ENCODE results near the gene TP53BP2.
A peak's percentile ranks its signal among the peaks of the same experiment; 100 is the strongest.
"Not testable (repeated sequence)": the region's sequence is repeated elsewhere in the genome, so short reads cannot be mapped to it uniquely, and the experiment has no call there.

TP53BP2 gene

GRCh38 chr1:223761411-223761810, 84.3 kb downstream of the TP53BP2 start:
- peak; percentile 28 for DNase-seq

GRCh38 chr1:223760833-223761232, 84.9 kb downstream of the TP53BP2 start:
- DNase-seq: no peak

DNA sequence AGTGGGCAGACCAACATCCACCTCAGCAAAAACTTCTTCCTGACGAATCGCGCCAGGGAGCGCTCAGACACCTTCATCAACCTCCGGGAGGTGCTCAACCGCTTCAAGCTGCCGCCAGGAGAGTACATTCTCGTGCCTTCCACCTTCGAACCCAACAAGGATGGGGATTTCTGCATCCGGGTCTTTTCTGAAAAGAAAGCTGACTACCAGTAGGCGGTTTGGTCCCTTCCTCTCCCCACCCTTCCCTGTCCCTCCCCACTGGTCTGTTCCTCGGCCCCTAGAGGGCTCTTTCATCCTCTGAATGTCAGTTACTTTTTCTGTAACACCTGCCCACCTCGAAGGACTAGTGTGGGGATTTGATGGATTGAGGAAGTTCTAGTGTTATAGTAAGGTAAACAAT, 86.5 kb downstream of the TP53BP2 start:
- no peak for DNase-seq

- DNase-seq: no peak
Observed at GRCh38 chr1:223758734-223759133, 87.0 kb downstream of the TP53BP2 start.

DNA sequence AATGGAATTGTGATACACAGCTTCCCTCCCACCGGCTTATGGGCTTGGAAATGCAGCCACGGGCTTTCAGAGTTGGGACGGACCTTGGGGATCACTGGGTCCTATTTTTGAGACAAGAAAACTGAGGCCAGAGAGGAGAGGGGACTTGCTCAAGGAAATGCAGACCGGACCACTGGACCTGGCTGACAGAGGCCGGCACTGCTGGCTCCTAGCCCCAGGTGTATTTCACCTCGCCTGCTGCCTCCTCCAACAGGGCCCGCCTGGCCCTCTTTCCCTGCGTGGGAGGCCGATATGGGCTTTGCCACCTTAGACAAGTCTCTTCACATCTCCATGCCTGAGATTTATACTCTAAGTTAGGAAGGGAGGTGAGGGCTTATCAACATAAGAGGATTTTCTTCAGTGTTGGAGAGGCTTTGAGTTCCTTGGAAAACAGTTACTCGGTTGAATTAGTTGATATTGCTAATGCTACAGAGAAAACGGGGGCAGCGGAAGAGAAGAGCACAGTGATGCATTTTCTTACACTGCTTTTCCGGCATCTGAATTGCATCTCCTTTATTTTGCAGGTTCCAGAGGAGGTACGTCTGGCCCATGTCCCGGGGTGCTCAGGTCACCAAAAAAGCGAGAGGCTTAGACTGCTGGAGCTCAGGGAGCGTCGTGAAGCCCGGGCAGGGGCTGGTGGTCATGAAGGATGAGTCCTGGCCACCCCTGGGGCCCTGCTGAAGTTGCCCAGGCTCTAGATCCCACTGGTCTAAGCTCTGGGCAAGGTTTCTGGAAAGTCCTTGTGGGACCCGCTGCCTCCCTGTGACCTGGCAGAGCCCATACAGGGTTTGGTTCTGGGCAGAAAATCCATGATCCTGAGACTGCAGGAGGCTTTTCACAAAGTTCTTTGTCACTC, 88.7 kb downstream of the TP53BP2 start:
- DNase-seq: no peak

- DNase-seq: no peak
Observed at GRCh38 chr1:223755992-223756775, 89.6 kb downstream of the TP53BP2 start.

- no peak for DNase-seq
Observed at GRCh38 chr1:223755432-223755792, 90.3 kb downstream of the TP53BP2 start.

DNA sequence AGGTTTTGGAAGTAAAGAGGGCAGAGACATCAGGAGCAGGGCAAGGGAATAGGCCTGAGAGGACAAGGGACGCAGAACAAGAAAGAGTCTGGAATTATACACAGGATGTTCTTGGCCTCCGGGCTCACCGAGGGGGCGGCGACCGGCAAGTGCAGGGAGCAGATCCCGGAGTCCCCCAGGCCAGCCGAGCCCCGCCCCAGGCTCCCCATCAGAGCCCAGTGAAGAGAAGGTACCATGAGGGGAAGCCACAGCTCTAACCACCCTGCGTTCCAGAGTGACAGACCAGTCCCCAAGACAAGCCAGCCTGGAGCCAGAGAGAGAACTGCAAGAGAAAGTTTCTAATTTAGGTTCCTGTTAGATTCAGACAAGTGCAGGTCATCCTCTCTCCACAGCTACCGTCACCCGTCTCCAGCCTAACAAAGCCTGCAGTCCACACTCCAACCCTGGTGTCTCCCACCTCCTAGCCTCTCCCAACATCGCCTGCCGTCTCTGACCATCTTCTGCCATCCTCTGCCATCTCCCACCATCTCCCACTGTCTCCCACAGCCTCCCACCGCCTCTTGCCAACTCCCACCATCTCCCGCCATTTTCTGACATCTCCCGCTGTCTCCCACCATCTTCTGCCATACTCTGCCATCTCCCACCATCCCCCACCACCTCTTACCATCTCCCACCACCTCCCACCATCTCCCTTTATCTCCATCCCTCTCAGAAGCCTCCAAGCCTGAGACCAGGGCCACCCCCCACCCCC, 90.9 kb downstream of the TP53BP2 start:
- no peak for DNase-seq

GRCh38 chr1:223752721-223753515, 92.8 kb downstream of the TP53BP2 start:
- no peak for DNase-seq

- no peak for DNase-seq
Observed at GRCh38 chr1:223751696-223752095, 94.1 kb downstream of the TP53BP2 start.

DNA sequence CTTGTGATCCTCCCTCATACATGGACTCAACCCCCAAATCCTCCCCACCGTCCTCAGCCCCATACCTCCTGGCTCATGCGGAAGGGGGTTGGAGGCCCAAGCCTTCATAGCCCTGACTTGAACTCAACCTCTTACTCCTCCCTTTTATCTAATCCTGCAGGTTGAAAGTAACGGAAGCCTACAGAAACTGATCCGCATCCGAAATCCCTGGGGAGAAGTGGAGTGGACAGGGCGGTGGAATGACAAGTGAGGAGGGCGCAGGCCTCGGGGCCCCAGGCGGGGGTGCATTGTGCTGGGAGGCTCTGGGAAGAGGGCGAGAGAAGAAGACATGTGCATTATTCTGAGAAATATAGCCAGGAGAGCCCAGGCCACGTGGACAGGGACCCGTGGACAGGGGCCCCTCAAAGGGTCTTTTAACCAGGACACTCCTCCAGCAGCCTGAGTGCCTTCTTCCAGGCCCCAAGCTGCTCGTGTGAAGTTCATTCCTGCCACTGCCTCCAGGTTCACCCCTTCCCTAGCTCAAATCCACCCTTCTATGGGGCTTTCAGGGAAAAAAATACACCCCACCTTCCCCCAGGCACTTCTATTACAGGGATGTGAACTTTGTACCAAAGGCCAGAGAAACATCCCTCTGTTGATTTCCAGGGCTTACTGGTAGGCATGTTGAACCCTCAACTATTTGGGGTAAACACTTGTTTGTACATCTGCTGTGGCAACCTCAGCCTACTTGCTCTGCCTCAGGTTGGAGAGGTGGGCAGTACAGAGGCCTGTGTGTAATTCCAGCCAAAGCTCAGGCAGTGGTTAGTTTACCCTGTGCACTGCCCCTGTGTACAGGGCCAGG, 94.8 kb downstream of the TP53BP2 start:
- no peak for DNase-seq

DNA sequence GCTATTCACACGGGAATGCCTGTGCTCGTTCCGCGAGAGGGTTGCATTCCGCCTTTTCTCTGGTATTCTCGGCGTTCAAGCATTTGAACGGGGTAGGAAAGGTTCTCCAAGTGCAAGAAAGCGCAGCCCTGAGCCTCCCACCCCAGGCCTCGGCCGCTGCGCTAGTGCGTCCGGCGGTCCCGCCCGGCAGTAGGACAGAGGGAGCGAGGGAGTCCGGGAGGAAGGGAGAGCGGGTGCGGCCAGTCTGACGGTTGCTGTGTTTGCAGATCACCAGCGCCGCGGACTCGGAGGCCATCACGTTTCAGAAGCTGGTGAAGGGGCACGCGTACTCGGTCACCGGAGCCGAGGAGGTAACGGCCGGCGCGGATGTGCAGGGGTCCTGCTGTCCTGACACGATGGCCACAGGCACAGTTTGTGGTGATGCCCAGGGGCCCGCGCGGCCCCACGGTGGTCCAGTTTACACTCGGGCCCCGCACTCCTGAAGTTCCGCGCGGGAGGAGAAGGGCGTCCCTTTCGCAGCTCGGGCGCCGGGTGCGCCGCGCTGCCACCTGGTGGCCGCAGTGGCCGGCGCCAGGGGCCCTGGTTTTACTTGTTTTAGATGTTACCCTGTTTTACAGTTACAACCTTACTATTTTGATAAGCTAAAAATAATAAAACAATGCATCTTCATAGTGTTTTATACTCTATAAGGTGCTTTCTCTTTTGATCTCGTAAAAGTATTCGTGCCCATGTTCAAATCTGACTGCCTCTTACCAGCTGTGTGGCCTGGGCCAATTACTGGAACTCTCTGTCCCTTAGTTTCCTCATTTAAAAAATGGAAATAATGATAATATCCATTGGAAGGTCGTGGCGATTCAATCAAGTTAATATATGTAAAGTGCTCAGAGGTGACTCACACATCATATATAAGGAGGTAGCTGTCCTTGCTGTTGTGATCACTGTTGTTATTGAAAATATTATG, 96.7 kb downstream of the TP53BP2 start:
- peak; percentile 48 for DNase-seq

DNA sequence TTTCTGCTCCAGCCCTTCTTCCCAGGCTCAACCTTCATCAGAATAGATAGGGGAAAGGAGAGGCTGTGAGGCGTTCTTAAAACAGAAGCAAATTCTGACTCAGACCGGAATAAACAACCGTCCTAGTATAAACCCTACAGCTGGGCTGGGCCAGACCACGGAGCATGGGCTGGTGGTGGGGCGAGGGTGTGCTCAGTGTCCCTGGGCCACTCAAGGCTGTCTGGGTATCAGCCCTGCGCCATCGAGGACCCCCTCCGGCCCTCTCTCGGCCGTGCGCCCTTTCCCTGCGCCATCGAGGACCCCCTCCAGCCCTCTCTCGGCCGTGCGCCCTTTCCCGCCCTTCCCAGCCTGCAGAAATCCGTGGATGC, 97.4 kb downstream of the TP53BP2 start:
- DNase-seq: peak; percentile 27

- DNase-seq: no peak
Observed at GRCh38 chr1:223747838-223748335, 97.9 kb downstream of the TP53BP2 start.

- DNase-seq: peak; percentile 45
Observed at GRCh38 chr1:223745731-223746130, 100.0 kb downstream of the TP53BP2 start.

- DNase-seq: no peak
Observed at GRCh38 chr1:223742856-223743517, 102.8 kb downstream of the TP53BP2 start.

- DNase-seq: peak; percentile 68
Observed at GRCh38 chr1:223741861-223742260, 103.9 kb downstream of the TP53BP2 start.

DNA sequence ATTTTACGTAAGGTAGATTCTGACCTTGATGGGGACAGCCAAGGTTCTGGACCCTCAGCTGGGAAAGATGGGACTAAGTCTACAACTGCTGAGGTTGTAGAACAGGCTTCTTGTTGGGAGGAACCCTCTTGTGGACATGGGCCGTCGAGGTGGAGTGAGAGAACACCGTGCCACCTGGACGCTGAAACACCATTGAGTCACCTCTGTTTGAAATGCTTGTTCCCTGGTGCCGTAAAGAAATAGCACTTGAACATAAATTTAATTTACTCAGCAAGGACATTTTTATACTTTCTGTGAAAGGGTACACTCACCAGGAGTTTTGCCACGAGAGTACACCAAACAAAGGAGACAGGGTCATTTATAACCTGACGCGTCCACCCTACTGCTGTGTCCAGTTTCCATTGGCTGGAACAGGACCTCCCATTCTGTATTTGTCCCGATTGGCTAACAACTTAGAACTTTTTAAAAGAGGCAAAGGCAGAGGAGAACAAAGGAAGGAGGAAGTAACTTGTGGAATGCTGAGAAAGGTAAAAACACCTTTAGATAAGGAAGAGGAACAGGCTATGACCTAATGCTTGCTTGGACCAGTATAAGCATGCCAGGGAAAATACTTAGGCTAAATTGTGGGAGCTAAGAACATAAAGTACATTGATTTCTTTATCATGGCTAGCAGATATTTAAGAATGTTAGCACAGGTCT, 105.6 kb downstream of the TP53BP2 start:
- not testable (repeated sequence) for DNase-seq

Measured in fibroblast of upper back skin (primary cell).